ENCODE data around the gene STK39.

STK39 gene

GRCh38 chr2:168181825-168182224 is 65.6 kb downstream of the STK39 start:
- DNase-seq = peak; percentile 44

DNA sequence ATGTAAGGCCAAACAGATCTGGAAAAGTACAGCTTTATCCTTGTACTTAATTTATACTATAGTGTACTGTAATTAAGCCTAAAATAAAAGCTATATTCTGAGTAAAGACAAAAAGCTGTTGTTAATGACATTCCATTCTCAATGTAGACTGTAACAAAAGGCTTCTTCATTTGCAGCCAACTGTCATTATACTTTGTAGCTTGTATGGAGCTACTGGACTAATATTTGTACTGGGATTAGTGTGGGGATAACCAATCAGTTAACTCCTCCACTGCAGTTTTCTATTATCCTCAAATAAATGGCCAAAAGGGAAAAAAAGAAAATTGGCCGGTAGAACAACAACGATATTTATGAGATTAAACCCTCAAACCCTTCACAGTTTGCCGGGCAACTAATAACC is 66.5 kb downstream of the STK39 start:
- DNase-seq = peak; percentile 46

DNA sequence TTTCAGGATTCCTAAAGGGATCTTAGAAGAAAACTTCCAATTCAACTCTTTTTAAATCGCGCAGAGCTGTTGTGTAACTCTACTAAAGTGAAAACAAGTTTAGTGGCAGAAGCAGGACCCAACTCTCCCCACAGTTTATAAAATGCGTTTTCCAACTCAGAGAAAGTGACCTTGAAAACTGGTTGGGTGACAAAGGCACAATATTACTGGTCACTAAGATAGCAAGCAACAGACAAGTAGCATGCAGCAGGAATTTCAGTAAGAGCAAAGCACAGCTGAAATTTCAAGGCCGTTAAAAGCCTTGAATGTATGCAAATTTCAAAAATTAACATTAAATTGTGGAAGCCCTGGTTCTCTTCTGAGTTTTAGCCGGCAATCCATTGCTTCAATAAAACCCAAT is 66.9 kb downstream of the STK39 start:
- peak; percentile 41 for DNase-seq

DNA sequence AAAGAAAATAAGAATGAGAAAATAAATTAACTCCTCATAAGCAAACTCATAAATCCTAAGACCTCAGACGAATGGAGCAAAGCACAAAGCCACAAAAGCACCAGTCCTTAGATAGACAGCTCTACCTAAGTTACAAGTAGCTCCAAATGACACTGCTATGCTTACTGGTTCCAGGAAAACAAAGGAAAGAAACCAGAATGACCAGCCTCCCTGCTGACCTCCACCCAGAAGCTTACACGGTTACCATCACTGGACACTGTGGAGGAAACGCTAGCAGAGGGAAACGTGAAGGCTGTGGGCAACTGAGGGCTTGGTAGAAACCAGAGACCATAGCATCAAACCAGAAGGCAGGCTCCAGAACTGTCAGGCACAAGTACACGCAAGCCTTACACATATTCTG is 67.8 kb downstream of the STK39 start:
- no peak for DNase-seq

DNA sequence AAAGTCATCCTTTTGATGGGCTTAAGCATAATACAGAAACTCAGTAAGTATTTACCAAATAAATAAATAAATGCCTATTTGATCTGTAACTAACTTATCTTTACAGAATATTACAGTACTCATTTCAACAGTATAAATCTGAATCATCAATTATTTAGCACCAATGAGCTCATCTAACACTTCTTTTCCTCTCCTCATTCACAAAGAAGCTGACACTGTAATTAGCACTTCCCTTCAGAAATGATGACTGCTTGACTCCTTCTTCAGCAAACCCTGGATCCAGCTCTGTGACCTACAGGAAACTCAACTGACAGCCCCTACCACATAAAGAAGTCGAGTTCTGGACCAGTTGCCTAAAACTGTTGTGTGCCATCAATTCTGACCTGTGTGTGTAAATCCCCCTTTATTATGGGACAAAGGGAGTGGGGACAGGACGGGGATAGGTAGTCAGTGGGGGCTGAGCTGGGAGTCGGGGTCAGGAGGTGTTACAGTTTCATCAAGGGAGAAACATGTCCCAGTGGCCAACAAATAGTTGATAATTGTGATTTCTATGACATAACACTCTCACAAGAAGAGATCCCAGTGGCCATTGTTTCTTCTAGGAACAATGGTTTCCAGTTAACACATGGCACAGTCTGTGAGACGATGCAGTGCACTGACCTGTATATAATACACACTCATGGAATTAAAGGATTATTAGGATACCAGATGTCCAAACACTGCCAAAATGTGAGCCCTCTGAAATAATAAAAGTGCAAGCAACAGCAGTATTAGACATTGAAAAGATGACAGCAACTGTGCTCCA is 68.7 kb downstream of the STK39 start:
- no peak for DNase-seq

- no peak for DNase-seq
These were observed 71.0 kb downstream of the STK39 start for GRCh38 chr2:168176402-168176801.

GRCh38 chr2:168175469-168175868 is 71.9 kb downstream of the STK39 start:
- no peak for DNase-seq

DNA sequence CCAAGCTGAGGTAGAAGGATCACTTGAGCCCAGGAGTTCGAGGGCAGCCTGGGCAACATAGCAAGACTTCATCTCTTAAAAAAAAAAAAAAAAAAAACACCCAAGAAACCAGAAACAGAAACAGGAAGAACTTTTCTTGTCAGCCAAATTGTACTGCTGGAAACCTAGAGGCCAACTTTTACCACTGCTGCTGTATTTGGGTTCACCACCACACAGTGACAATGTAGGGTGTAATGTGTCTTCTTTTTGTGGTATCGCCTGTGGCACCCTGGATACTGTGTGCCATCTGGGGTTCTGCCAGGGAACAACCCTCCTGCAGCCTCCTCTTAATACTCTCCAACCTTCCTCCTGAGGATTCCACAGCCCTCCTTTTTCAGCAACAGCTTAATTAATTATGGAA is 72.6 kb downstream of the STK39 start:
- no peak for DNase-seq

- no peak for DNase-seq
These were observed 75.3 kb downstream of the STK39 start for GRCh38 chr2:168172071-168172470.

DNA sequence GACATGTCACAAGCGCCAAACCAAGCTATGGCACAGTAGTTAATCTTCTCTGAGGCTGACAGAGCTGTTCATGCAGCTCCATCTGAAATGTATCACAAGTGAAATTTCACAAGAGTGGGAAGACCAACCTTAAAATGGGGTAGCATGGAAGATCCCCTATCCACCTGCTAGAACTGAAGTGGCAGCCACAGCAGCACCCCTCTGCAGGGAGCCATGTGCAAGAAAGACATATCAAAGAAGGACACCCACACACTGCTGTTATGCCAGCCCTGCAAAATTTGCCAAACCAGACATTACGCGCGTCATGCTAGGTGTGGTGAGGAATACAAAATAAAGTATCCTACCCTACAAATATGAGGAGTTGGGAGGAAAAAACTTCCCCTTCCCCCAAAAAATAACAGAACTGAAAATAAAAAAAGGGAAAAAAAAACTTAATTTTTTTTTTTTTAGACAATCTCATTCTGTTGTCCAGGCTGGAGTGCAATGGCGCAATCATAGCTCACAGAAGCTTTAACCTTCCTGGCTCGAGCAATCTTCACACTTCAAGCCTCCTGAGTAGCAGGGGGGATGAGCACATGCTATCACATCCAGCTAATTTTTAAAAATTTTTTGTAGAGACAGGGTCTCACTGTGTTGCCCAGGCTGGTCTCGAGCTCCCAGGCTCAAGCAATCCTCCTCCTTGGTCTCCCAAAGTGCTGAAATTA is 76.2 kb downstream of the STK39 start:
- DNase-seq = no peak

GRCh38 chr2:168169097-168169745 is 78.2 kb downstream of the STK39 start:
- no peak for DNase-seq

GRCh38 chr2:168167511-168168263 is 79.7 kb downstream of the STK39 start:
- no peak for DNase-seq

- DNase-seq = no peak
These were observed 80.4 kb downstream of the STK39 start for GRCh38 chr2:168166902-168167510.

DNA sequence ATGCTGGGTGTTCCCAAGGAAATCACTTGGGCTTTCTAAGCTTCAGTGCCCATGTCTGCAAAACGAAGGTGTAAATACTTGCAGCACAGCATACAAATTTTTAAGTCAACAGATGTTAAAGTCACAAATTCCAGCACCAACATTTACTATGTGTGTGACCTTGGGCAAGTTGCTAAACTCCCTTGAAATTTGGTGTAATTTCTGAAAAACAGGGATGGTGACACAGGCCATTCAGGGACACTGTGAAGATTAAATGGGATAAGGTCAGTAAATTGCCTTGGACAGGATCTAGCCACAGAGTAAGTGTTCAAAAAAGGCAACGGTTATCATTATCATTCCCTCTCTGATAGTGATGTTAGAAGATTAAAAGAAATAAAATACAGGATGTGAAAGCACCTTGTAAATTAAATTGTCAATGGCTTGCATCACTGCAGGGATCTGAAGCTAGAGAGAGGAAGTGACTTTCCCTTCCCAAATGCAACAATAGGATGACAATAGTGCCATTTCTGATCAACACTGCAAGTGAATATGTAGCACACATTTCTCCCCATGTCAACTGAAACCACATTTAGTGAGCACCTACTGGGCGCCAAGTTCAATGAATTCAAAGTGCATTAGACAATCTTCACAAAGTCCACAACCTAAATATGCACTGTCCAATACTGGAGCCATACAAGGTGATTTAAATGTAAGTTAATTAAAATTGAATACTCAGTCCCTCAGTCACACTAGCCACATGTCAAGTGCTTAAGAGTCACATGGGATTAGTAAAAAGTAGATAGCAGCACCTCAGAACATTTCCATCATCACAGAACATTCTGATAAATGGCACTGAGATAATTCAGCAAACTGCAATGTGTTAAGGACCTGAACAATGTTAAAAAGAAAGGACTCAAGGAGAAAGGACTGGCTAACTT is 81.2 kb downstream of the STK39 start:
- DNase-seq = no peak

DNA sequence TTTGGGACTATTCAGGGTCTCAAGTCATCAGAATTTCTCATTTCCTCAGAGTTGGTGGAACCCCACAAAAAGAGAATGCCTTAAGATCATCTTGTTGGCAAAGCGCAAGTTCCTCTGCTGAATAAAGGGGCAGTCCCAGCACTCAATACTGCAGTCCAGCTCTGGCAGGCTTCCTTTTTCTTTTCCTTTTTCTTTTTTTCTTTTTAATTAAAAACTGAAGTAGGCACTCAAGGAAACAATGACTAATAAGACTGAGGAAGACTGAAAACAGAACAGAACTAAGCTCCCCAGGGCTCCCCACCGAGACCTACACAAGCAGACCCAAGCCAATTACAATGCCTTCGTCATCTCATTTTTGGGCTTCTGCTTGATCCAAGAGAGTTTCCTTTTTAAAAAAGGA is 82.0 kb downstream of the STK39 start:
- DNase-seq = no peak

DNA sequence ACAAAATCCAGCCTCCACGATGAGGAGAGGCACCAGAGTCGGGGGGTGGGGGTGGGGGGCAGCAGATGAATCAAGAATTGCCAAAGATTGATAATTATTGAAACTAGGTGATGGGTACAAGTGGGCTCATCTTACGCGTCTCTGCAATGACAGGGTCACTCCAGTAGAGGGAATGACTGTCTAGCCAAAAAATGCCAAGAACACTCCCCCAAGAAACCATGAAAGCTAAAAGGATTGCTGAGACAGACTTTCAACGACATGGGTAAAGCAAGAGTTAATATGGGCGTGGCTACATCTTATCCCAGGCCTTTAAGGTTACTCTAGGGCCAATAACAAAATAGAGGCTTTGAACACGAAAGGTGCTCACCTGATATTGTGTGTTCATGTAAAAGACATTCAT is 86.5 kb downstream of the STK39 start:
- no peak for DNase-seq

DNA sequence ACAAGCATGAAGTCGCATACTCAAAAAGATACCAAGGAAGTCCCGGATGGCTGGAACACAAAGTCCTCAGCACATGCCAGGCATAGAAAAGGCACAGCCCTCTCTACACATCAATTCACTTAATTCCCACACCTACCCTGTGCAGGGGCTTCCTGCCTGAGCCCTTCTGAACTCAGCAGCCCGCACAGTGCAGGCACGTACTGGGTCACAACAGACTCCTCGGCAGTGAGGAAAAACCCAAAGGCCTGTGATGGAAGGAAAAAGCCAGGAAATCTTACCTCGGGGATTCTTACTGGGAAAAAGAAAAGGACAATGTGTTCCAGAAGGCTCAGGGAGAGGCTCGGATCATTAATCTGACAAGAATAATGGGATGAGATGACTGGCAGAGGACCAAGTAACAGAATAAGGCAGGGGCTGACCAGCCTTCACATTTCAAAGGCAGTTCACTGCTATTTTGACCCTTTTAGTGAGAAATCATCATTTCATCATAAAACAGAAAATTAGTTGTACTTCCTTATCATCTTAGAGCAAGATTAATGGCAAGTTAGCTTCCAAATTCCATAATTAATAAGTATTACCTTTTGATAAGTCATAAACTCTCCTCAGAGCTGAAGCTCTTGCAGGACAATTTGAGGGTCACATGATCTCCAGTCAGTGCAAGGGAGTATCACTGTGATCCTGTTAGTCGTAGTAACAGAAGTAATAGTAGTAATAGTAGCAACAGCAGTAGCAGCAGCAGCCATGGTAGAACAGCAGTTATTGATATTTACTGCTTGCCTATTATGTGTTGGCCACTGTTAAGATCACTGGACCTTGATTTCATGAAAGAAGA is 87.4 kb downstream of the STK39 start:
- no peak for DNase-seq

DNA sequence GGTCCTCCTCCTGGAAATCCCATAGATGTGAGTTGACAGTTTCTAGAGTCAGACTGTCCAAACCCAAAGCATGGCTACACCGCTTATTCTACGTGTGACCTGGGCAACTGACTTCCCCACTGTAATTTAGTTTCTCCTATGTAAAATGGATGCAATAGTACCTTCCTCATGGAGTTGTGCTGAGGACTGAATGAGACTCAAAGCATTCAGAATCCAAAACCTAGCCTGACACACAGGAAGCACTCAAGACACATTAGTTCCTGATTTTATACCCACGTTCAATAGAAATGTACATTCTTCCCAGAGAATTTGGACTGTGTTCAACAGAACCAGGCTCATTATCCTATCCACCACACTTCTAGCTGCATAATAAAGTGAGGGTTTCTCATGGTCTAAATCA is 88.8 kb downstream of the STK39 start:
- DNase-seq = no peak

DNA sequence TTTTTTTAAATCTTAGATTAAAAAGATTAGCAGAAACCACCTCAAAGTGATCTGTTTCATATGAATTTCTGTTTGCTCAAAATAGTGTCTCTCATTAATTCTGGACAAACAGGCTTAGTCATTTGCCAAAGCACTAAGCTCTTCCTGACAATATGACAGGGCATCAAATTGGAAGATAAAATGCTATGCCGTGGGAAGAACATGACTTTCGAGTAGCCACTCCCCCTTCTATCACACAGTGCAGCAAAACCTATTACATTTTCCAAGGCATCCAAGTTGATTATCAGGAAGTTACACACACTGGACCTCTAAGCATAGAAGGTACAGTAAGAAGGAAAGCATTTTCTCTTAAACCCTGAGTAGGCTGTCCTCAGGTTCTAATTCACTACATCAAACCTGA is 89.5 kb downstream of the STK39 start:
- no peak for DNase-seq

DNA sequence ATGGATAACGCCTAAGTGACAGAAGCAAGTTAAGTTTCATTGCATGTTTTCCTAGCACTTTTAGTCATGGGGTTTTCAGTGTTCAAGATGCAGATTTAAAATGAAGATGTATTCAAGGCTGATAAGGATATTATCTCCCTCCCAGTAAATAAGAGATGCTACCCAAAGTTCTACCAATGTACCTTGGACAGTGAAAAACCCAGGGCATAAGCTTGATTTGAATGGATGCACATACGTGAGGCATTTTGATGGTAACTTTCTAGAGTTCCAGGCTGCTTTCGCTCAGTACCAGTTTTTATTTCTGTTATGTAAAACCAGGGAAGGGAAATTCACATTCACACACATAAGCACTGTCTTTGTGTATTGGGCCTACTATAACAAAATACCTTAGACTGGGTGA is 90.3 kb downstream of the STK39 start:
- no peak for DNase-seq

DNA sequence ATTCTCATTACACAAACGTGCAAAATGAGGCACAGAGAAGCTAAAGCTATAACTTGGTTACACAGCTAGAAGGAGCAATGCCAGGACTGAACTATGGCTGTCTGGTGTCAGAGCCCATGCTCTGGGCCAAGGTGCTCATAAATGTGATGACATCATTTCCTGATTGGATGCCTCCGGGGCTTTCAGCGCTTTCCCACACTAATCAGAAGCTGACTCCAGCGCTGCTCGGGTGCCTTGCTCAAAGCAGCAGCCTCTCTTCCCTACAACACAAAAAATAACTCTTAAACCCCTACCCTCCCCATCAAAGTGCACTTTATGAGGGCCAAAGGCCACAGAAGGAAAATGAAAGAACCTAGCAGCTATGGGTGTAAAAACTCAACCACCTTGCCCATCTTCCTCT is 90.7 kb downstream of the STK39 start:
- no peak for DNase-seq

All from NCI-H1048 (cell line).